GM19328 (cell line): Measurements from ENCODE around the gene TMEM200B.
"Not testable (repeated sequence)": the region's sequence is repeated elsewhere in the genome, so short reads cannot be mapped to it uniquely, and the experiment has no call there.

Source experiments
- ATAC-seq: cut with Tn5 transposase; IDR thresholded peaks from one replicate; pipeline ENCODE4 v1.9.1; 2021; ENCODE audit warnings: mild to moderate bottlenecking, moderate library complexity; ENCODE audit not compliant: unreplicated experiment

TMEM200B gene

DNA sequence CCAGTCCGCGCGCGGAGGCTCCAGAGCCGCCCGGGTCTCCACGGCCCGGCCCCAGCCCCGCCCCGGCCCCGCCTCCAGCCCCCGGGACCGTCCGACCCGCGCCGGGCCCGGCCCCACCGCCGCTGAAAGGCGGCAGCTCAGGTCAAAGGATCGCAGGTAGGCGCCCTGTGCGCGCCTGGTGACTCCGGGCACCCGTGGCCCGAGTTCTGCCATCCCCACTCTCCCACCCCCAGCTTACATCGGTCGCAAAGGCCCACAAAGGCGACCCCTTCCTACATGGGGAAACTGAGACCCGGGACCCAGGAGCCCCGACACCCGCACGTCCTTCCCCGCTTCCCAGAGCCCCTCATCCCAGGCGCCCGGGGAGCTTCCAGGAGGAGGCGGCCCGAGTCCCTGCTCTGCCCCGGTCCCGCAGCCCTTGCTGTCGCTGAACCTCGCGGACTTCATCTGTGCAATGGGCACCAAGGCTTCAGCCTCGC is at the start of gene TMEM200B:
TMEM200B (minus strand) TSS at position 17 of the 479 bp plus-strand sequence. CDS start 2,075 bp downstream, outside the sequence.
- ATAC-seq: no peak

DNA sequence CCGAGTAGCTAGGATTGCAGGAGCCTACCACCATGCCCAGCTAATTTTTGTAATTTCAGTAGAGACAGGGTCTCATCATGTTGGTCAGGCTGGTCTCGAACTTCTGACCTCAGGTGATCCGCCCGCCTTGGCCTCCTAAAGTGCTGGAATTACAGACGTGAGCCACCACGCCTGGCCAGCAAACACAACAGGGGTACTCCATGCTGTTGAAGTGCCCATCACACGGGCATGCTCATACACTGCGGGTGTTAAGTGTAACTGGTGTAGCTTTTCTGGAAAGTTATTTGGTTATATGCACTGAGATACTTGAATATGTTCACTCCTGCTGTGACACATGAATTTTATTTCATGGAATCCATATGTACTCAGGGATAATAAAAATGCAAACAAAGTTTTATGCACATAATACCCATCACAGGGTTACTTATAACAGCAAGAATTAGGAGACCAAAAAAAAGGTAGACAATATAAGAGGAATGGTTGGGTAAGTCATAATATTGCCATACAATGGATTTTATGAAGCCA is 48.8 kb upstream of the TMEM200B start:
- ATAC-seq: no peak

DNA sequence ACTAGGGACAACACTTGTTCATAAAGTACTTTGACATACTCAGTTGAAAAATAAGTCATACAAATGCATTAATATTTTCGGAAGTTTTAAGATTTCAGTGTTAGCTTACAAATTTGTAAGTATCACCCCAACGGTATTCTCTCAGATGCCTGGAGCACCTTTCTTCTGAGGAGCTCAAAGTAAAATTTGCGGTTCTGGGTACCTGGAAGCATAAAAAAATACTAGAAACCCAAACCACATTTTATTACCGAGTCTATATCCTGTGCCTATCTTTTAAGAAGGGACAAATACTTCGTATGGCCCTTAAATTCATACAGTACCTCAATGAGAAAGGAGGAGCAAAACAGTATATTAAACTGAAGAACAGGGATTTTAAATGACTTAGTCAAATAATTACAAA is 47.8 kb upstream of the TMEM200B start:
- no peak for ATAC-seq

DNA sequence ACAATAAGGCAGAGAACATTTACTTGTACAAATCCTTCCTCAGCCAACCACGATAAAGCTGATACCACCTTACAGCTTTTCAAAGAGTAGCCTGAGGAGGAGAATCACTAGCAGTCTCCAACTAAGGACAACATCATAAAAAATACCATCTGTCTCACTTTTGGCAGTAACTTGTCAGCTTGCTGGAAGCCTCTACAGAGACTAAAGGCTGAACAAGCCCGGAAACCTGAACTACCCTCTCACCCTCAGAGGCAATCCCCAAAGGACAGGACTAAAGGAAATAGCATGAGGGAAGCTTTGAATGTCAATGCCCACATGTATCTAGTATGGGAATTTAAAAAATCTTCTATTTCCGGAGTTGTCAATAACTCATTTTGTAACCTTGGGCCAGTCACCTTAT is 47.4 kb upstream of the TMEM200B start:
- ATAC-seq: no peak

DNA sequence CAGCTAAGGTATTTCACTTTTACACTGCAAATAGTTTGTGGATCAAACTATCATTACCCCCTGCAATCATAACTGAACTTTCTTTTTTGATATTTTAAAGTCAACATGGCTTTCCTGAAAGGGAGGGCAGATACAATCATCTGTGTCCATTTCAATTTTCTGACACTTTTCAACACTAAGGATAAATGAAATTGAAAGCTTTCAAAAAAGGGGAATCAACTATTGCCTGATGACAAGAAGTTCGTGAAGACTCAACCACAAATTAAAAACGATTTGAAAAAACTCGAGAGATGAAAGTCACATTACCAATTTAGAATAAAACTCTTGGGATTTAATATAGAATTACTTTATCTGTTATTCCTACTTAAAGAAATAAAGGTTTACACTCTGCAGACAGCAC is 46.3 kb upstream of the TMEM200B start:
- no peak for ATAC-seq

DNA sequence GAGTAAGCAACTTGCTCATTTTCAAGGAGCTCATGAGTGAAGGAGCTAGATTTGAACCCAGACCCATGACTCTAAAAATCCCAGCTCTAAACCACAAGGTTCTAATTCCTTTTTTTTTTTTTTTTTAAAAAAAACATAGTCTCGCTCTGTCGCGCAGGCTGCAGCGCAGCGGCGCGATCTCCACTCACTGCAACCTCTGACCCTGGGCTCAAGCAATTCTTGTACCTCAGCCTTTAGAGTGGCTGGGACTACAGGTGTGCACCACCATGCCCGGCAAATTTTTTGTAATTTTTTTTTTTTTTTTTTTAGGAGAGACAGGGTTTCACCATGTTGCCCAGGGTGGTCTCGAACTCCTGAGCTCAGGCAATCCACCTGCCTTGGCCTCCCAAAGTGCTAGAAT is 44.2 kb upstream of the TMEM200B start:
- ATAC-seq: no peak

DNA sequence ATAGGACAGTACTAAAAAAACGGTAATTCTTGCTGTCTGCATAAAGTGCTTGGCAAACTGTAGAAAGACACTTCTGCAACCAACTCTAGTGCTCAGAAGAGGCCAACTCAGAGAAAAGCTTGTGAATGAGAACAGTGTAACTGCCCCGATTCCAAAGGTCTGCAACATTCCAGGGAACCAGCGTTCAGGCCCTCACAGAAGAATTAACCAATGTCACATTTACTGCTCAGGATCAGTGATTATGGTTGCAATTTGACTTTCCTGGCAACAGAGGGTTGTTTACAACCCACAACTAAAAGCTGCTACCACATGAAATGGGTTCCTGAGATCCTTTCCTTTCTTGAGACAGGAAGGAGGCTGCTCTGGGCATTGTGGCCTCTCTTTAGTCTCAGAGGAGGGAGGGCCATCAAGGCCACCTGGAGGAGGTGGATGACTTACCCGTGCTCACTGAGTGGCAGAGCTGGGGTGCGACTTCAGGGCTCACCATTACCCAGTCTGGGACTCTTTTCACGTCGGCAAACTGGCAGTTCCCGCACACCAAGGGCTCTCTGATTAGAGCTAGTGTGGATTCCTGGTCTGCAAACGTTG is 42.7 kb upstream of the TMEM200B start:
- ATAC-seq: no peak

DNA sequence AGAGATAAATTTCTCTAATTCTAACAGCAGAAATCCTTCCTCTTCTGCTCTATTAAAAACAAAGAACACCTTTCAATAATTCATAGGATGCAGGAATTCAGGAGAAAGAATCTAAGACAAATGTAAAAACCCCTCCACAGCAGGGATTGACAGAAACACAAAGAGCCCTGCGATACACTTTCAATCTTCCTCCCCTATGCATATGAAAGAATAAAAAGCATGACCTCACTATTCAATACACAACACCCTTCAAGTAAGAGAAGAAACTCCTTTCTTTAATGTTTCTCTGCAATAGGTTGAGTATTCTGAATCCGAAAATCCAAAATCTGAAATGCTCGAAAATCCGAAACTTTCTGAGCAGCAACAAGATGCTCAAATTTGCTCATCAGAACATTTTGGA is 40.9 kb upstream of the TMEM200B start:
- no peak for ATAC-seq

DNA sequence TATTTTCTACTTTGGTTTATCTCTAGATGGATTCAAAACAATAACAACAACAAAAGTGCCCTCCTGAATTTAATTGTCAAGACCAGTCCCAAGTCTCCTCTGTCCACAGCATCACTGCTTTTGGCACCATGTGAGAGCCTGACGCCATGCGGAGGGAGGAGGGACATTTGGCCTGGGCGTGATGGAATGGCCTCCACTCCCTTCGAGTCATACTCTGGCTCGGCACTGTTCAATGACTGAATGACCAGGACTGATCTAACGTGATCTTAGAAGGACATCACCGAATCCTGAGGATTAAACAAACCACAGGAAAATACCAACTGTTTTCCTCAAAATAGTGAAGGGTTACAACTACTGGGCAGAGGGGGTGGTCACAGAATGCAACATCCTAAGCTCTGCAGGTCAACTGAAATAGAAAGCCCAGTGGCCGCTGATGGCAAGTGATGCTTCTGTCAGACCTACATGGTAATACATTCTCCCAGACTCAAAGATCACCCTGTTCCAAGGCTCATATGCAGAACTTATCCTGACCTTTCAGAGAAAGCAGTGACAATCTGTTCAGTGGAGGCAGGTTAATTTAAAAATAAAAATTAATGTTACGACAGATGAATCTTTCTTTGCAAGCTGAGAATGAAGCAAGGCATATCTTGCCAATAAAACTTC is 38.9 kb upstream of the TMEM200B start:
- no peak for ATAC-seq

DNA sequence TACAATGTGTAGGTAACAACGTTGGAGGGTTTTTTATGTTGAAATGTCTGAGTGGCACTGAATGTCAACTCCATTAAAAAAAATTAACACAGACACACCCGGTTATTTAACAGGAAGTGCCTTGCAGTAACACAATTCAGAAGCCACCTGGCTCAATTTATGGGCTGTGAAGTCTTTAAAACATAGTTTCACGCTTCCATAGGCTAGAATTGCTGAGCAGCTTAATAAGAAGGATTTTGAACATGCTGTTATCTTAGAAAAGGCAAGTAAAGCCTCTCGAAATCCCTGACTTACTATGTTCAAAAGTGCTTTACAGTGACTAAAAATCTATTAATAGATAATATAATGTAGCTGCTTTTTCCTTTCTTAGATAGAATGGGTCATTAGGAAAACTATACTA is 38.3 kb upstream of the TMEM200B start:
- ATAC-seq: no peak

DNA sequence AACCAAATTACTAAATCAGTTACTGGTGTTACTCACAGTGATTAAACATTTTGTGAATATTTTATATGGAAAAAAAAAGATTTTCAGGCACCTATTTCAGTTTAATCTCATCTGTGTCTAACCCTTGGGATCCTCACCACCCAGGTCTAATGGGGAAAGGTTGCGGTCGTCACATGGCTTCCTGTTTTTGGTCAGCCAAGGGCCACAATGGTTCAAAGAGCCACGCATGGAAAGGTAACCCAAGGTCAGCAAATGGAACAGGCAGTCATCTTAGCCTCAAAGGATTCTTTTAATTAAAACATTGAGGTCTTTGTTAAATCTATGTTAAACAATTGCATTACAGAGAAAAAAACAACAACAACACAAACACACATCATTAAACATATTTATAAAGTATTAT is 36.1 kb upstream of the TMEM200B start:
- no peak for ATAC-seq

DNA sequence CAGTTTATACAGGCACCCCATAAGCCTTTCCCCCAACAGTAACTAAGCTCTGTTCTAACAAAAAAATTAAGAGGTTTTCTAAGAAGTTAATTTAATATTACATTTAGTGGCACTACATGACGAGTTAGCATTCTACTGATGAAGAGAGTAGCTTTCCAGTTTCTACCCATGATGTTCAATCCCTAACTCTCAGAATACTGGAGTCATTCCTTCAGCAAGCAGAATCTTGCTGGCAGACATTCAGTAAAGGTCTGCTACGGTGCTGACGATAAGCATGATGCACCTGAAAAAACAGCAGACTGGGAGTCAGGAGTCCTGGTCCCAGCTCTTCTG is 33.5 kb upstream of the TMEM200B start:
- no peak for ATAC-seq

DNA sequence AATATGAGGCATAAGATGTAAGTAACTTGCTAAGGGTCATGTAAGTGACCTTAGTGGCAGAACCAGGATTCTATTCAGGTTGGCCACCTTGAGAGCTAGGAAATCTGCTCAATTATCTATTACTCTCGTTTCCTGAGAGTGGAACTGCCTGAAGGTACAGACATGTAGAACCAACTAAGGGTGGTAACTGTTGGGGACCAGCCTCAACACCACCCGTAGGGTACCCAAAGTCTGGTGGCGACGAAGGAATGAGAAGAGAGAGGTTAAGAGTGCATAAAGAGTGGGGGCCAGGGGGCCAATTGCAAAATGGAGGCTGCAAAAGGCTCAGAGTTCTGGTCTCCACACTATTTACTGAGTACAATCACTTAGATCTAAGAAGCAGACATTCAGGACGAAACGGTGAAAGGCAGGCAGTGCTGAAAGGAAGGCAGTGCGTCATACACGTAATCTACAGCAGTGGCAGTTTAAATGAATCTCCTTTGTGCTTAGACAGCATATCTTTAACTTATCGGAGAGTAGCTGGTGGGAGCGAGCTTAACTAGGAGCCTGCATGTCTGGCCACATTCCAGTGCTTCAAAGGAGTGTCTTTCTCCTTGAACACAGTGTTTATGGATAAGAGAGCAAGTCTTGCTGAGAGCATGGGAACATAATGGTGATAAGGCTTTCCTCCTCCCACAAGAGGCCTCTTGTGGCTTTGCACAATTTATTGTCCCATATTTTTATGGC is 33.0 kb upstream of the TMEM200B start:
- no peak for ATAC-seq

DNA sequence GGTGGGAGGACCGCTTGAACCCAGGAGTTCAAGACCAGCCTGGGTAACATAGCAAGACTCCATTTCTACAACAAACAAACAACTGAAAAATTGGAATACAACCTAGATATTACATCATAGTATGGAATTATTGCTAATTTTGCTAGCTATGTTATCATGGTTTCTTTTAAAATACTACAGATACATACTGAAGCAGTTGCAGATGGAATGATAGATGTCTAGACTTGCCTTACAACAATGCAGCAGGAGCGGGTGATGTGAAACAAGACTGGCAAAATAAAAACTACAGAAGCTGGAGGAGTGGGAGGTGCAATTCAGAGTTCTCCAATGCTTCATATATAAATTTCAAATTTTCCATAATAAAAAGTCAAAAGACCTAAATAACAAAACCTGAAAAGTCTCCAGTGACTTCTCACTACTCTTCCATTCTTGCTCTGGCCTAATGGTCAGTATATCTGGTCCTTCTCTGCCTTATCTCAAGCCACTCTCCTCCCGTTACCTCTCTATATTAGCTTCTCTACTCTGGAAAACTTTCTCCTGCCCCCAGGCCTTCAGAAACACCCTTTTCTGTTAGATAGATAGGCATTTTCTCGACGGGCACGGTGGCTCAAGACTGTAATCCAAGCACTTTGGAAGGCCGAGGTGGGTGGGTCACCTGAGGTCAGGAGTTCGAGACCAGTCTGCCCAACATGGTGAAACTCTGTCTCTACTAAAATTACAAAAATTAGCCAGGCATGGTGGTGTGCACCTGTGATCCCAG is 28.5 kb upstream of the TMEM200B start:
- no peak for ATAC-seq

DNA sequence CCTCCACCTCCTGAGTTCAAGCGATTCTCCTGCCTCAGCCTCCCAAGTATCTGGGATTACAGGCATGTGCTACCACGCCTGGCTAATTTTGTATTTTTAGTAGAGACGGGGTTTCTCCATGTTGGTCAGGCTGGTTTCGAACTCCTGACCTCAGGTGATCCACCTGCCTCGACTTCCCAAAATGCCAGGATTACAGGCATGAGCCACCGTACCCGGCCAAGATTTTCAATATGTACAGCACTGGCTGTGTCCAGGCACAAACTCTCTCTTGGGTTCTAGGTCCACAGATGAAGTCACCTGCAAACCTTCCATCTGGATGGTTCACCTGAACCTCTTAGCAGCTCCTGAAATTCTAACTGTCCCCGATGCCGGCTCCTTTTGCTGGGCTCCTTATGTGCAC is 26.6 kb upstream of the TMEM200B start:
- not testable (repeated sequence) for ATAC-seq

DNA sequence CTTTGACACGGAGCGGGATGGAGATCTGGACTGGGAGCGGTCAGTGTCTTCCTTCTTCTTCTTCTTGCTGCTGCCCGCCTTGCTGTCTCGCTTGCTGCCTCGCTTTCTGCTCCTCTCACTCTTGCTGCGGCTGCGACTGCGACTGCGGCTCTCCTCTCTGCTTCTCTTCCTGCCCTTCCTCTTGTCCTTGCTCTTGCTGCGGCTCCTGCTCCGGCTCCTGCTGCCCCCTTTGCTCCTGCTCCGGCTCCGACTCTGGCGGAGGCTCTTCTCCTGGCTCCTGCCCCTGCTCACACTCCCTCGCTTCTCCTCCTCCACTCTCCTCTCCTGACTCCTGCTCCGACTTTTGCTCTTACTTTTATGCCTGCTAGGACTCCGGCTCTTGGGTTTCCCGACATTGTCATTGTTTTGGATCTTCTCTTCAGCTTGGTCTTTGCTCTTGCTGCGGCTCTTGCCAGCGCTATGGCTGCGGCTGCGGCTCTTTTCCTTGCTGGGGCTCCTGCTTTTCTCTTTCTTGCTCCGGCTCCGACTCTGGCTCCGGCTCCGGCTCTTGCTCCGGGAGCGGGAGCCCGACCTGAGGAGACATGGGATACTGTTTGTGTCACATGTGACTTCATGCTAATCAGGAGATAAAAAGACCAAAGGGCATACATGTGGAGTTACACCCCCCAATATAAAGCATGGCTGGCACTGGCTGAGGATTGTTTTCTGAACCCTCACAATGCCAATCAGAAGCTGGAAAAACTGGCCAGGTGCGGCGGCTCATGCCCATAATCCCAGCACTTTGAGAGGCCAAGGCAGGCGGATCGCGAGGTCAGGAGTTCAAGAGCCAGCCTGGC is 25.2 kb upstream of the TMEM200B start:
- no peak for ATAC-seq

DNA sequence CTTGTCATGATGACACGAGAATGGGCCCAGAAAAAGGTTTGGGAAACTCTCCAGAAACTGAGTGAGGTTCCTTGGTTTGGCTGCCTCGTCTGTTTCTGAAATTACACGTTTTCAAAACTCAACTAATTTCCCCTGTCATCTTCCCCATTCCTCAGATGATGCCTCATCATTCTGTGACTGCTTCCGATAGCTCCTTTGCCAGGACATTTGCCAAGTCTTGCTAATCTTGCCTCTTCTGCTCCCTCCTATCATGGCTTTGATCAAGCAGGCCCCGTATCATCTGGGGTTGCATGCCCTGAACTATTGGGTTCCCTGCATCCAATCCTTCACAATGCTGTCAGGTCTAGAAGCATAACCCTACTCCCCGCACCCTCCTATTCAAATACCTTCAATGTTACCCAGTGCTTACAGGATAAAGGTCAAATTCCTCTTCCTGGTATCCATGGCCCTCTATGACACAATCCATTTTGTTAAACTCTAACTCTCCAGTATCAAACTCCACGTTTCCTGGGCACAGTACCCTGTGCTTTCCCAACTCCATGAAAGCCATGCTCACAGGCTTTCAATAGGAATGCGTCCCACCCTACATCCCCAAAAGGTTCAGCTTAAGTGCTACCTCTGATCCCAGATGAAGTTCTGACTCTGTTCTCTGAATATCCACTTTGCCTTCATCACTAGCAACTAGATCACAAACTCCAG is 22.2 kb upstream of the TMEM200B start:
- no peak for ATAC-seq

DNA sequence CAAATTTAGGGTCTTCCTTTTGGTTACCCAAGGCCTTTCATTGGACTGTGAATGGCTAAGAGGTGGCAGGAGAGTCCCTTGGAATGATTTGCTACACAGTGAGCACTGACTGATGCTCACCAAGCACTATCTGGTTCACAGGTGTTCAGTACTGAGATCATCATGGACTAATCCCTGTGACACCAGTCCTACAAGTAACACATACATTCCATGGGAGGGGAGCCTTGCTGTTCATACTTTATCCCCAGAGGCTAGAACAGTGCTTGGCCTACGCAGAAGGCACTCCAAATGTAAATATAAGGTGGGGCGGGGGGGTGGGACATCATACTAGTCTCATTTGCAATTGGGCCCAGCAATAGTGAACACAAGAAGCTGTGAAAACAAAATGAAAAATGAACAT is 20.5 kb upstream of the TMEM200B start:
- no peak for ATAC-seq

DNA sequence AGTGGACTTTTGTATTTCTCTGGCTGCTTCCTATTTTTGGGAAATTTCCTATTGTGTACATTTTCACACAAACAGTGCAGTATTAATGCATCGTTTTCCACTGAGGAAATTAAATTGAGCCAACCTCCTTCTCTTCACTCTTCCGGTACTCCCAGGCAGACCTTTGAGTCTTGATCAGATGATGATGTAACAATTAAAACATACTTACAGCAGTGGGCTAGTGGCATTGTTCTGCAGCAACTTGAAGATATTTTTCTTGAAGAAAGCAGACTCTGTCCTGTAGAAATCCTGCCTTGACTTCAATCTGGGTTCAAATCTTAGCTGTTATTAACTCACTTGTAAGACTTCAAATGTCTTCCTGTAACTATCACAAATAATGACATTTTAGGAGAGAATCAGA is 19.0 kb upstream of the TMEM200B start:
- ATAC-seq: no peak

DNA sequence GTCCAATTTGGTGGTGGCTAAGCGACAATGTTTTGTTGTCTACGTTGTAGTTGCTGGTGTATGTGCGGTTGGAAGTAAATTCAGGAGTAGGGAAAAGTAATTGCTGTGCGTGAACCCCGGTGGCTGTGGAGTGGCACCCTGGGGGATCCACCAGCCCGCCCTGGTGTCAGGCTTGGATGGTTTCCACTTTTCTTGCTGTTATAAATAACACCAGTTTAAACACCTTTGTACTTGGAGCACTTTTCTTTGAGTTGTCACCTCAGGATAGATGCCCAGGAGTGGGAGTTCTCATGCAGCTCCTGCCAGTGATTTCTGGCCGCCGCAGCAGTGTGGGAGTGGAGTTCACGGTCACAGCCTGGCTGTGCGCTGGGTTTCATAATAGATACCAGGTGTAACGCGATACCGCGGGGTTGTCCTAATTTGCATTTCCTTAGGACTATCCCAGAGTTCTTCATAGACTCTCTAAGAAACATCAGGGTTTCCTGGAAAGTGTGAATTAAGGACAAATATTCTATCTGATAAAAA is 12.8 kb upstream of the TMEM200B start:
- no peak for ATAC-seq
